Left forelimb (tissue), 1 donor: Measurements from ENCODE around the gene TMEM178A.
"Not testable (repeated sequence)": the region's sequence is repeated elsewhere in the genome, so short reads cannot be mapped to it uniquely, and the experiment has no call there.

Experiments used
- DNase-seq: peaks from one replicate; pipeline ENCODE4 v3.0.0-alpha.2; 2018; ENCODE audit warnings: low spot score

The TMEM178A gene

DNA sequence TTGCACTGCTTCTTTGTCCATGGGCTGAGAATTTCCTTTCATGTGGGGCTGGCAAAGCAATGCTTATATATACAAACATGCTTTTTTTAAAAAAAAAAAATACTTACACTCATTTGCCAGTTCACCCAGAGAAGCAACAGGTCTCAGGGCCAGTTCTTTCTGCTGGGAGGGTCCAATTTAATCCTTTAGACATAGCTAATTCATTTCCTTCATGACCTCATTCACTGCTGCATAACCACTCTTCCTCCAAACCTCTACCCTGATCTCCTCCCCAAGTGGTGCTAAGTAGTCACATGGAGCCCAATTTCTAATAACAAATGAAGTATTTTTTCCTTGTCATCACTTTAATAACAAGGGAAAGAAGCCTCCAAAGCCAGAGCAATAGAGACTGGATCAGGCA lies 17.1 kb upstream of the TMEM178A start:
- DNase-seq = no peak

- DNase-seq = no peak
Observed at GRCh38 chr2:39649511-39649910, 16.2 kb upstream of the TMEM178A start.

DNA sequence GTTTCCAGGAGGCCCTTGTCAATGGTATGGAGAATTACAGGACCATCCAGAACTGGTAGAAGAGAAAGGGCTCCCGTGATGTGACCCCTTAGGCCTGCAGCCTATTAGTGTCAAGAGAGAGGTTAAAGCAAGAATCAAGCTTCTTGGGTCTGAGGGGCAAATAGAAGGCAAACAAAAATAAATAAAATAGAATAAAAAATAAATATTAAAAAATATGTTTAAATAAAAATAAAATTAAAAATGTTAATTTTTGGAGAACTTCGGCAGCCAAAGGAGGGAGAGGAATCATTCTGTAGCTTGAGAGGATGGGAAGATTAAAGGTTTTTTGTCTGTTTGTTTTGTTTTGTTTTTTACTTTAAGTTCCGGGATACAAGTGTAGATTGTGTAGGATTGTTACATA lies 15.2 kb upstream of the TMEM178A start:
- no peak for DNase-seq

DNA sequence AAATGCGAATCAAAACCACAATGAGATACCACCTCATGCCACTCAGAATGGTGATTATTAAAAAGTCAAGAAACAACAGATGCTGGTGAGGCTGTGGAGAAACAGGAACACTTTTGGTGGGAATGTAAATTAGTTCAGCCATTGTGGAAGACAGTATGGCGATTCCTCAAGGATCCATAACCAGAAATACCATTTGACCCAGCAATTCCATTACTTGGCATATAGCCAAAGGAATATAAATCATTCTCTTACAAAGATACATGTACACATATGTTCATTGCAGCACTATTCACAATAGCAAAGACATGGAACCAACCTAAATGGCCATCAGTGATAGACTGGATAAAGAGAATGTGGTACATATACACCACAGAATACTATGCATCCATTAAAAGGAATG lies 9.5 kb upstream of the TMEM178A start:
- DNase-seq = not testable (repeated sequence)

GRCh38 chr2:39657287-39657937 lies 8.3 kb upstream of the TMEM178A start:
- no peak for DNase-seq

DNA sequence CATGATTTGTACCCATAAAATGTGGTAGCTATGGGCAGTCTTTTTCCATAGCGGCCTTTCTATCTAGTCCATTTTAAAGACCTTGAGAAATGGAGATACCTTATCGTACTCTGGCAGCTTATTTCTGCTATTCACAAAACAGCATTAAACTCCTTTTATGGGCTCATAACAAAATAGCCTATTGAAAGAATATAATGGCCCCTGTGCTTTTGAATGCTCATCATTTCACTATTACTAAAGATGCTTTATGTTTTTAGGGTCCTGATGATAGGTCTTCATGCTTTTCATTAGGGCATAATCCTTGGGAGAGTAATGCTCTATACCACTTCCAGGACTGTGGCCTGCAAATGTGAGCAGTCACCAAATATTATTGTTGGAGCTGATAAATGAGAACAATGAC lies 7.3 kb upstream of the TMEM178A start:
- no peak for DNase-seq

DNA sequence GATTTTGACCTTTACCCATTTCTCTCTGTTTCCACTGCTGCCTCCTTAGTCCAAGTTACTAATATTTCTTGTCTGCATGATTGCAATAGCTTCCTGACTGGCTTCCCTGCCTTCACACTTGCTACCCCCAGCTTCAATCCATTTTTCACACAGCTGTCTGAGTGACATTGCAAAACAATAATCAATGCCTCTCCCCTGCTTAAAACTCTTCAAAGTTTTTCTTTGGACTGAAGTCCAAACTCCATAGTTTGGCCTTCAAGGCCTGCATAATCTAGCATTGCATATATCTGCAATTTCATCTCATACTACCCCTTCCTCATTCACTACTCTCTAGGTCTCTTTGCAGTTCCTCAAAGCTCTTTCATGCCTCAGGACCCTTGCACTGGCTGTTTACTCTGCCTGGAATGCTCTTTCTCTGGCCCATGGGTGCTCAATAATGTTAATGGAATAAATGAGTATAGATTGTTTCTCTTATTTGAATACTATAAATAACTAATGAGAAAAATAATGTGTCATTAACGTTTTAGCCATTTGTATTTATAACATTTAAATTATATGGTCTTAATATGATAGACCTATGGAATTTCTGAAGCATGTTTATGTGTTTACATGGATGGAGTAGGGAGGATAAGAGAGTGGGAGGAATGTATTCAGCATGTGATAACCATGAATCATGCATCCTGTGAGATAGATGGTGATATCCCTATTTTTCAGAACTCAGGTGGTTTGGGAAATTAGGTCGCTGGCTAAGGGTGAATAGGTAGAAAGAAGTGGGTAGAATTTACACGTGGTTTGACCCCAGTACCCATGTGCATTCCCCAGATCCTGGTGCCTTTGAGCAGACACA lies 5.7 kb upstream of the TMEM178A start:
- no peak for DNase-seq

DNA sequence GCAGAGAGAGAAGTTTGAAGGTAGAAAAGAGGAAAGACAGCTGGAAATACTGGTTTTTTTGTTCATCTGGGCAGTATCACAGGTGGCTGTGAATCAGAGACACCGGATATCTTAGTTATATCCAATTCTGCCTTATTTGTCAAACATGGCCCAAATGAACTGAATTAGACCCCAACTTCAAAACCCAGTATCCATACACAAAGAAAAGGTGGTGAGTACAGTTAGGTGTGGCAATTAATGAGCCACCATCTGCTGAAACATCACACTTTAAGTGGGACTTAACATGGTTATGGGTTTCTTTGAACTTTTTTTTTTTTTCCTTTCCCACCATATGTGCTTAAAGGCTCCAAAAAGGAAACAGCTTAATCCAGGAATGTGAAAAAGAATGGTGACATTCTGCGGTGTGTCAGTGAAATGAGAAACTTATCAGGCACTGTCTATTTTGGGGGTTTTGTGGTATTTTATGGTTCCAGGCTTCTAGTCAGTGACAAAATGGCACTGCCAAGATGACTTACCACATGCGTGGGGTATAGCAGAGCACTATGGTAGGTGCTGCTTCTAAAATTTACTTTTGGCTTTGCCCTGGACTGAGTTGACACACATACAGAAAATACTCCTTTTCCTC lies 5.0 kb upstream of the TMEM178A start:
- no peak for DNase-seq

- DNase-seq = no peak
Observed at GRCh38 chr2:39661826-39662225, 3.9 kb upstream of the TMEM178A start.

GRCh38 chr2:39663187-39663930 lies 2.4 kb upstream of the TMEM178A start:
- no peak for DNase-seq

GRCh38 chr2:39664232-39664887 lies 1.4 kb upstream of the TMEM178A start:
- no peak for DNase-seq

- DNase-seq = no peak
Observed at GRCh38 chr2:39664888-39665591, 677 bp upstream of the TMEM178A start.

DNA sequence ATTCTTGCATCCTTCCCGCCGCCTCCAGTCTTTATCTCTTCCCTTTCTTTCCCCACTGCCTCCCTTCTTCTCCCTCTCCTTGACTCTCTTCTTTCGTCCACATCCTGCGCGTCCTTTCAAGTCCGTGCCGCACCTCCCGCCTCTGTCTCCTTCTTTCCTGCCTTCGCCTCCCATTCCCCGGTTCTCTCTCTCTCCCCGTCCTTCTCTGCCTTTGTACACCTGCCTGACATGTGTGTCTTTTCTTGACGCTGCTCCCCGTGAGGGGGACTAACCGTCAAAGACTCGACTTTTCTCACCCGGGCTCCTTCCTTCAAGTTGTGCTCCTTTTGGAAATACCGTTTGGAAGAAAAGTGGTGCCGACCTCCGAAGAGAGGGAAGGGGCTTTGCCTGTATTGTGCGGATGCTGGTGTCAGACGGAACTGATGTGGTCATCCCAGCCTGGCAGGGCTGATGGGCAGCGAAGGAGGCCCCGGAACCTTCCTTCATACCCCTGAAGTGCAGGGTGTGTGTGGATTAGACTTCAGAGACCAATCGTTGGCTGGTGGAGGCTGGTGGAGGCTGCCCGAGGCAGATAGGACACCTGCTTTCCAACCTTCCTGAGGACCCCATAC lies 879 bp downstream of the TMEM178A start:
- no peak for DNase-seq

- DNase-seq = no peak
Observed at GRCh38 chr2:39667104-39667885, 1.6 kb downstream of the TMEM178A start.

DNA sequence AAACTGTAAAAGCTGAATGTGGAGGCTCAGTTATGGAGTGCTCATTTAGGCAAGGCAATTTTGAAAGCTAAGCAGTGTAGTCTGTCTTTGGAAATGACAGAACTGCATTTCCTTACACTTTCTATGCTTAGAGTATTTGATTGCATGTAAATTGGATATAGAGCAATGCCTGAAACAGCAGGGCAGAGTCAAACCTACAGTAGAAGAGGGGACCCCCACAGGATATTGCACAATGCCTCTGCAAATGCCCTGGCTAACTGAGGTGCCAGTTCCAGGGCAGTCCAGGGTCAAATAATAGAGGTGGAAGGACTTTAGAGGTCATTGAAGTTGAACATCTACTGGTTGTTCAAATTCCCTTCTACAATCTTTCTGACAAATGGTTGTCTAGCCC lies 2.2 kb downstream of the TMEM178A start:
- DNase-seq = no peak

DNA sequence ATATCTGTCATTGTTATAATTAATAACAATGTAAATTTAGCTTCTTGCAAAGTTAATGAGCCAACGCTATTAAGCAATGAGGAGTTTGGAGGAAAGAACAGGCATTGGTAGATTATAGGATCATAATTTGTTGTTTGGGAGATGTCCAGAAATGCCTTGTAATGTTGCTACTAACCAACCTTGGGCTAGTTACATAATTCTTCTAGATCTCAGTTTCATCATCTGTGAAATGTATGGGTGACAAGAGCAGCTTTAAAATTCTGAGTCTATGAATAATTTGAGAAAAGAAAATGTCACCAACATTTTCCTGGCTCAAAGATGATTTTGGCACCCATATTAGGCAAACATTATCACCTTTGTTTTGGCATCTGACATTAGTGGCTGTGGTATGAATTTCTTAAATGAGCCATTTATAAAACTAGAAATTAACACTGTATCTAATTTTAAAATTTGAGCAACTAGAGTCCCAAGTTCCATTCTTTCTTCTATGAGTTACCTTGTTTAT lies 2.9 kb downstream of the TMEM178A start:
- no peak for DNase-seq

- DNase-seq = no peak
Observed at GRCh38 chr2:39671604-39672003, 5.9 kb downstream of the TMEM178A start.

DNA sequence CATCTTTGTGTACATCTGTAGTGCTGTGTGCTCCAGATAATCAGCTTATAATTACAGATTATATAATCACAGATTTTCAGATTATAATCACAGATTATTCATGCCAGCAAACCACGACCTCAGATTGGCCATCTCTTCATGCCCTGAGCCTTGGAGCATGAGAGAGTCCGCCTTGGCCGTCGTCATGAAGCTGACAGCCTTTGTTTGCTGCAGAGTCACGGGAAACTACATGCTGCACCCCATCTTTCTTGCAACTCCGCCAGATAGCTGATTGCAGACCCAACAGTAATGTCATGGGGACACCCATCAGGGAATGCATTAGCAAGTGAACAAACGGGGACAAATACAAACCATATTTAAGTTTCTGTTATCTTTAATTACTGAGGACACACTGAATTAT lies 7.3 kb downstream of the TMEM178A start:
- no peak for DNase-seq

DNA sequence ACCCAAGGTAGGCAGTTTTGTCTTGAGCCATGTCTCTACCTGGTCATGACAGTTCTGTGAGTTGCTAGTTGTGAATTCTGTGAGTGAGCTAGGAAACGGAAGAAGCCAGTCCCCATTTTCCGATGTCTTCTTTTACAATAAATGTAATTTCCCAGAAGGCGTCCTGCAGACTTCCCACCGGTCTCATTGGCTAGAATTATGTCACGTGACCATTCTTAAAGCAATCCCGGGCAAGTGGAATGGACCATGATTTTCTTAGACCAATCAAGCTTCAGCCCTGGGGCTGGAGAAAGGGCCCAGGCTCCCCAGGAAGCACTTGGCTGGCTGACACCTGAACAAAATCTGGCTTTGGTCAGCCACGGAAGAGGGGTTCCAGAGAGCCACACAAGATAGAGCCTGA lies 10.6 kb downstream of the TMEM178A start:
- no peak for DNase-seq

GRCh38 chr2:39678170-39678569 lies 12.5 kb downstream of the TMEM178A start:
- no peak for DNase-seq
